T-helper 1 cell (primary cell): ENCODE data around the gene TIAM2.
A peak's percentile ranks its signal among the peaks of the same experiment; 100 is the strongest.
"Not testable (repeated sequence)": the region's sequence is repeated elsewhere in the genome, so short reads cannot be mapped to it uniquely, and the experiment has no call there.

Experiments
- DNase-seq, 5 donors: peaks; one replicate each; pipeline ENCODE4 v3.0.0-alpha.2; 2012 to 2020

The TIAM2 gene

DNA sequence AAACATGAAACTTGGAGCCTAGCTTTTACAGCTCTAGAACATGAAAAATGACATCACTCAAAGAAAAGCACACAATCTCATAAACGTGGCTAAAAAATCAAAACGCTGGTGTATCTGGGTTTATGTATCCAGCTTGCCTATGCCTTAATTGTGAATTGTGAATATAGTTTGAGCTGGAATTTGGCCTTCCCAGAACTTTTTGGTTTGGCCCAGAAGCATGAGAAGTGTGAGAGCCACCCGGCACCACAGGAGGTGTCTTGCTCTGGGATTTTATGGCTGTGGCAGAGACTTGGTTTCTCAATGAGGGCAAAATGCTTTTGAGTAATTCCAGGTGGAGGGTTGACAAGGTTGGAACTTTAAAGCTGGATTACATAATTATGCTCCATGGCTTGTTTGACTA, 69.2 kb downstream of the TIAM2 start:
- DNase-seq, result no peak

DNA sequence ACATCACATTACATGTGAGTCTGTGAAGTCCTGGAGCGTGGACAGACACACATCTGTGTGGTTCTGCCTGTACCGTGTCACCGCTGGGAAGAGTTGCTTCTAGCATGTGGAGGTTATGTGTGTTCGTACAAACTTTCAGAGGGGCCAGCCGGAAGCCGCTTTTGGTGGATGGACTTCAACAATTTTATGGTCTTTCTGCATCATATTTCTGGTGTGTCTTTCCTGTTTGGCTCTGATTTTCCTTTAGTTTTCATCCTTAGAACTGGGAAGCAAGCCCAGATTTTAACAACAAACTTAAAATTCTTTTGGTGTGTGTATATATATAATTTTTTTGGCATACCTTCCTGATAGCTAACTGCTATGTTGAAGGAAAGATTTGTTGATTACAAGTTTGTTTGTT, 71.2 kb downstream of the TIAM2 start:
- no peak for DNase-seq

DNA sequence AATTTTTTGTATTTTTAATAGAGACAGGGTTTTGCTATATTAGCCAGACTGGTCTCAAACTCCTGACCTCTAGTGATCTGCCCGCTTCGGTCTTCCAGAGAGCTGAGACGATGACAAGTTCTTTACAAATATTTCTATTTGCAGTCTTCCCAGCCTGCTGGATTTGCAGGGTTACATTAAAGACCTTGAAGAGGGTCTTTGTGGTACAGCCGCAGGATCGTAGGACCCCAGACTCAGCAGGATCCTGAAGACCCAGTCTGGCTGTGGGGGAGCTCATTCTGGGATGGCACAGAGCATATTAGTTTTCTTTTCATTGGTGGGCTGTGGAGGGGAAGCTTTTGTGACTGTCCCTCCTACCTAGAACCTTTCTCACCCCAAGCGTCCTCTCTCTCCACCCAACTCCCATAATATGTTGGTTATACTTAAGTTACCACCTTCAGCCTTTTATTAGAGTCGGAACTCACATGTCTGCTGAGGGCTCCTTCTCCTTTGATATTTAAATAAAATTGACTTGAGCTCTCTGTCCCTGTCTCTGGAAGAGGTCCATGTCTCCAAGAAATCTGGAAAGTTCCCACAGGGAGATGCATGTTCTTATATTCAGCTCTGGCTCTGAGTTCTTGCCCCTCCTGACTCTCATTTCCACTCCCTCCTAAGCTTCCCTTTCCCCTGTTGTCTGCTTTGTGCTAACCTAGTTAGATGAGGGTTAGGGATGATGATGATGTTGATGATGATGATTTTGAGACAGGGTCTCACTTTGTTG, 72.0 kb downstream of the TIAM2 start:
- no peak for DNase-seq

DNA sequence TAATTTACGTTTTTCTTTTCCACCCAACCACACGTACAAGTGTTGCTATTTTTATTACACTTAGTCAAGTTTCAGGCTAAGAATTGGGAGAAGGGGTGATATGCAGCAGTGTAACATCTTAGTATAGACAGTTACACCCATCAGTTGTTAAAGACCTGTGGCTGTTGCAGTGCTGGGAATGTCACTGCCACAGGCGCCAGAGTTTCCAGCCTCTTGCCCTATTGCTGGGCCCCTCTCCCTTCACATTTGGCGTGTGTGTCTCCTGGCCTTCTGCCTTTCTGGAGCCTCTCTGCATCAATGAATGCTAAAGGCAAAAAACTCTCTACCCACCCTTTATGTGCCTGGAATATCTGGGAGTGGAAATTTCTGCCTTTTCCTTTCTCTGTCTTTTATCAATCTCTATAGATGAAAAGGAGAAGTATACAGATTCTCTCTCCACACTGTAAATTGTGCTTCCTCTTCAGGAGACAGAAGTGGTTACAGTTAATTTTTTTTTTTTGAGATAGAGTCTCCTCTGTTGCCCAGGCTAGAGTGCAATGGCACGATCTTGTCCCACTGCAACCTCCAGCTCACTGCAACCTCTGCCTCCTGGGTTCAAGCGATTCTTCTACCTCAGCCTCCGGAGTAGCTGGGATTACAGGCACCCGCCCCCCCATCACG, 73.0 kb downstream of the TIAM2 start:
- no peak for DNase-seq

DNA sequence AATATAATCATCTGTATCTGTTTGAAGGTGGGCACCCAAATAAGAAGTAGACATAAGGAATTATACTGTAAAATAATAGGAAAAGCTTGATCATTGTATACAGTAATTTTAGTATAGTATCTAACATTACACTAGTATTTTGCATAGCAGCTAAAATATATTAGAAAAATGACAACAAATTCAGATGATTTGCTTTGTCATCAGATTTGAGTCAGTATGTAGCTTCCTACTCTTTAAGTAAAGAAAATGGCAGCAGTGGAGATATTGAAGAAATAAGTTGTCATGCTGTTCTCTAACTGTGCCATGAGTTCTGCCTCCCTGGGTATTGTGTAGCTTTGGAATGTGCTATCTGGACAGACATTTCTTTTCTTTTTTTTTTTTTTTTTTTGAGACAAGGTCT, 74.4 kb downstream of the TIAM2 start:
- no peak for DNase-seq

DNA sequence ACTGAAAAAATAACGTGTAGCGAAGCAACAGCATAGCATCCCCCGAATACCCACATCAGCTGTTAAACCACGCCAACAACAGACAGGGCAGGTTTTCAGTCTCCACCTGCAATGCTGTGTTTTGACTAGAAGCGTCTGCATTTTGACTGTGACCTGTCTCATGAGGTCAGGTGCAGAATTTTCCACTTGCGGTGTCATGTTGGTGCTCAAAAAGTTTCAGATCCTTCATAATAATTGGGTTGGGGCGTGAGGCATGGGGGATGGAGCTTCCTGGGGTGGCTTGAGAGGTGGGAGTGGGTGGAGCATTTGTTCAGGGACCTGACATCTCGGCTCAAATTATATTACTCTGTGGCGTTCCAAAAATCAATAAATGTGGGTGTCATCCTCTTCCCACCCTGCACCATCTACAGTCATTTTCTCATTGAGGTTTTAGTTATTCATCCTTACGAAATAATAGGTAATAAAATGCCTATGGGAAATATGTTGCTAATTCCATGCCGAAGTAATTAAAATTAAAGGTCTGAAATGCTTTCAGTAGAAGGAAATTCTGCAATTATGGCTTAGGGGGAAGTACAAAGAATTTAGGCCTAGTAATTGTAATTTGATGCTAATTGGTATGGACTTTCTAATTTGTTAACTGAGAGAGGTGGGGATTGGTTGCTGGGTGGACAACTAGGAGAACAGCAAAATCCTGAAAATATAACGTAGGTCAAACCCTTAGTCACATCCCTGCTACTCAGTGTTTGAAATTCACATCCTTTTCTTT, 81.0 kb downstream of the TIAM2 start:
- no peak for DNase-seq

DNA sequence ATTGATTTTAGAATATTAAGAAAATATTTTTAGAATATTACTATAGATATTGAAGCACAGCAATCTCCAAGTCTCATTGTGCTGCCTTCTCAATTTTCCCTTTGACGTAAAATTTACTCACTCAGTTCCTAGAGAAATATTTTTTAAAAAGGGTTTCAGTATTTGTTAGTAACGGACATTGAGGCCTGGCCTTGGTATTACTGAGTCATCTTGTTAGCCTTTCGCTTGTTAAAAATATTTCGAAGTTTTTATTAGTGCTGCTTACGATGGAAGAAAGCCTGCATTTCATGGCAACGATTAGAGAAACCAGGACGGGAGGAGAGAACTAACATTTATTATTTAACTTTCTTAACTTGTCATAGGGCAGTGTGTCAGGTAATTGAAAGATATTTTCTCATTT, 82.2 kb downstream of the TIAM2 start:
- no peak for DNase-seq

DNA sequence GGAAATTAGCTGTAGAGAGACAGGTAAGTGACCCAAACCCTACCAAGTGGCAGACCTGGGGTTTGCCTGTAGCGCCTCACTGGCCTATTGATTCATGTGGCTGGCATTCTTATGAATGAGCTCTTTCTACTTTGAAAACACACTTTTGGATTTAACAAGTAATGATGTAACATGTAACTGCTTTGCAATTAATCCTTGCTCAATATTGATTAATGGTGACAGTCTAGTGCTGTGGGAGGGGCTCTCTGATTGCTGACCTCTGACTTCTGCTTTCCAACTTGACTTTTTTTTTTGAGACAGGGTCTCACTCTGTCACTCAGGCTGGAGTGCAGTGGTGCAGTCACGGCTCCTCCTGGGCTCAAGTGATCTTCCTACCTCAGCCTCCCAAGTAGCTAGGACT, 82.7 kb downstream of the TIAM2 start:
- no peak for DNase-seq

DNA sequence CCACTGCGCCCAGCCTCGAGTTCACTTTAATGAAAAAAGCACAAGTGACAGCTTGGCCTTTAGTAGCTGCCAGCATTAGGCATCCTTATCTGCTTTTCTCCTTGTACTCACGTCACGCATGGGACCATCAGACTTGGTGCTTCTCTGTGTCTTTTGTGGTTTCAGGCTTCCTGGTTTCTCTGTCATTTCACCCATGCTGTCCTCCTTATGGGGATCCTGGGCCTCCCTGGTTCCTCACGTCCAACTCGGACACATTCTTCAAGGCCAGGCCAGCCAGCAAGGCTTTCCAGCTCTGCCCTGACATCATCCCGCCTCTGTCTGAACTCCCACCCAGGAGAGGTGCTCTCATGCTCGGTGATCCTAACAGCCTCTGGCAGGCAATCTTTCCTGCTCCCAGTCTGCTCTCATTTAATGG, 83.2 kb downstream of the TIAM2 start:
- DNase-seq, result no peak

DNA sequence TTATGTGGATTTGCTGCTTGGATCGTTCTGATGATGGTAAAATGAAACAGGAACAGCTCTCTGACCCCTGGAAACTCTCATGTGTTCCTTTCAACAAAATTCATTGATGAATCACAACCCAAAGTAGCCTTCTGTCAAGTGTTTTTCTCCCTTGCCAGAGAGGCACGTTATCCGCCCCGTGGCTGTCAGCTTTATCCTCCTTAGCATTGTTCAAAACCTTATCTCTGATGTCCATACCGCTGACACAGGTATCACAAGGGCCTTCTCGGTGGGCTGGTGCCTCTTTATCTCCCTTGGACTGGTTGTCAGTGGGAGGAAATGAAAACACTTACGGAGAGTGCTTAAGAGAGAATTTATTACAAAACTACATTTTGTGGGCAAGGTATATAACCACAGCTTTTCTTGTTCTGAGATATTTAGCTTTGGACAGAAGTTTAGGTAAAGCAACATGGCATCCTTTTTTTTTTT, 84.9 kb downstream of the TIAM2 start:
- DNase-seq, result peak in 1 of 5 donors; percentile 20

DNA sequence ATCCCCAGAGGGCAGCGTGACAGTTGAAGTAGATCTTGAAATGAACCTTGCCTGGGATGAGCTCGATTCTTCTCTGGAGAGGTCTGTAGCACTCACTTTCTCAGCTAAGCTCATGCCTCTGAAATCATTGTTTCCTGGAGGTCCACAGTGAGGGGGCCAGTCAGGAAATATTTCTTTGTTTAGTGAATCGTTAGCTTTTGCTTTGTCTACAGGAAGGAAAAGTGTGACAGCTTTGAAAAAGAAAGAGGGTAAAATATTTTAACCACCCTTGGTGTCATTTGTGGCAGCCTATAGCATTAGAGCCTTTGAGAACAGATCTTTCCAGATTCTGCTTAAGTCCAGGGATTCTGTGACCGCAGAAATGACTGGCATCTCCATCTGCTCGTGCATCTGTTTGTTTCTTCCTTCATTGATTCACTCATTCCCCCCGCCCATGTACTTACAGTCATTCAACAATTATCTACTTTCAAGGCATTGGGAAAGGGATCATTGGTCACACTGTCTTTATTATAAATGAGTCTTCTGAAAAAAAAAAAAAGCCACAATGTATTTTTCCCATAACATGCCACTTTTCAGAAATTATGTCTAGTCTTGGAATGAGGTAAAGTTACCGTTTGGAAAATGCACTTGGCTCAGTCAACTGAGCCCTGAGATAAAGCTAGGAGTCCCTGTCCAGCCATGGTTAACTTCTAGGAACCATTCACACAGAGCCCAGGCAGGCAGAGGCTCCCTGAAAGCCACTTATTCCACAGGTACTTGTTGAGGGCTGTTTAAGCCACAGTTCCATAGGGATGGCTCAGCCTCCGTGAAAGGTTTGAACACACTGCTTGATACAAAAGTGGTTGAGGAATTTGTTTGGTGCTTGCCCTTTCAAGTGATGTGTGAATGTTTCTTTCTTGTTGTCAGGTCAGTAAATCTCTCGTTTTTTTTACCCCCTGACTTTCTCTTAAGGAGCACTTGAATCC, 86.0 kb downstream of the TIAM2 start:
- DNase-seq, result no peak

DNA sequence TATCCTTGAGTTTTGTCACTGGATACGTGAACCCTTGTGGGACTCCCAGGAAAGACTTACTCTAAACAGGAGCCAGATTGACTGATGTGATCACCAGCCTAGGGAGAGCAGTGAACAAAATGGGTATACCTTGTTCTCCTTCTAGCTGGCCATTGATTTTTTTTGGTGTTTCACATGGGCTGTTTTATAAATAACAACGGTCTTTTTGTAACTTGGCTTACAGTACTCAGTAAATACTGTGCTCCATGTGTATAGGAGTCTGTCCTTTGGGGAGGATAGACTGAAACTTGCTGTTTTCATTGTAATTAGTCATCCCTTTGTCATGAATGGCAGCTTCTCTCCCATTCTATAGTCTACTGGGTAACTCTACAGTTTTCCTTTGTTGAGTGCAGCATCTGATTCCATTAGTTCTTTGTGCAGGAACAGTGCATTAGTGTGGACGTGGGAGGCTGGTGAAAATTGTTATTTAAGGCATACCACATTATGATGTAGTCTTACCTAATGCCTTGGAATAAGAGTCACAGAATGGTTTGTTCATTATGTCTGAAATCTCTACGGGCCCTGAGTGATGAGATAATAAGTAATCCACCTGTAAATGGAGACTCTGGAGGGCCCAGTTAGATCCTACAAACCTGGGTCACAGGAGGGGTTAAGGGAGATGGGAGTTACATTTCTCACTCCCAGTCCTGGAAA, 89.5 kb downstream of the TIAM2 start:
- DNase-seq, result no peak

DNA sequence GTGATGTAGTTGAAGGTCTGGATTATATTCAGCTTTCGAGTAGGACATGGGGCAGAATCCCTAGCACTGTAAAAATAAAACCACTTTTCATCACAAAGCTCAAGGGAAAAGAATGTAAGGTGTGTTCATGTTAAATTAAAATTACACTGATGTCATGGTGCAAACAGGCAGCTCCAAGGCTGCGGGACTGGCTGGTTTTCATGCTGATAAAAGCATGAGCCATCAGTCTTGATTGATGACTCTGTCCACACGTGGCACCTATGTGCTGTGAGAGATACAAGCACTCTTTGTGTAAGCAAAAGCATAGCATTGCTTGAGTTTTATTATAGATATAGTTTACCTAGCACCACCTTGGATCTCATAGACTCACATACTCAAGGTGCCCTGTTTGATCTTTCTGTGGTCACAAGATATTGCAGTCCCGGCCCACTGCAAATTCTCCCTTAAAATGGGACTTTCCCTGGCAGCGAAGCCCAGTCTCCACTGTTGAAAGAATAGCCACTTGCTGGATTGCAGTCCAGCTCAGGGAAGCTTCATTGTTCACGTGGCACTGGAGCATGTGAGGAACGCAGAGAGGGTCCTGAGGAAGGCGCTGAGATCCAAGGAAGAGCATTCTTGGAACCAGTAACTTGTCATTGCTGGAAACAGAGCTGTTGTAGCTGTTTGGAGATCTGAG, 90.6 kb downstream of the TIAM2 start:
- no peak for DNase-seq

DNA sequence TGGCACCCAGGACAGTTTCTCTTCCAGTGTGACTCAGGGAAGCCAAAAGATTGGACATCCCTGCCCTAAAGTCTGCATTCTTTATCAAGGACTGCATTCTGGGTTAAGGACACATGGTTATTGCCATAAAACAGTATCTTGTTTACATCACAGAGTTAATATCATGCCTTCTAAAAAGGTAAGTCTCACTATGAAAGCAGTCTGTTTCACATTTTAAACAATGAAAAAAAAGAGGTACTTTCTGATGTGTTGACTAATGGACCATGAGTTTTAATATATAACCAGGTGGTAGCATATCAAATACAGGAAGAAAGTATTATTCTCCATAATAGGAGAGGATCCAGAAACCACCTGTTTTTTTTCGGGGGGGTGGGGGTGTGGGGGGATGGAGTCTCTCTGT, 93.7 kb downstream of the TIAM2 start:
- no peak for DNase-seq

DNA sequence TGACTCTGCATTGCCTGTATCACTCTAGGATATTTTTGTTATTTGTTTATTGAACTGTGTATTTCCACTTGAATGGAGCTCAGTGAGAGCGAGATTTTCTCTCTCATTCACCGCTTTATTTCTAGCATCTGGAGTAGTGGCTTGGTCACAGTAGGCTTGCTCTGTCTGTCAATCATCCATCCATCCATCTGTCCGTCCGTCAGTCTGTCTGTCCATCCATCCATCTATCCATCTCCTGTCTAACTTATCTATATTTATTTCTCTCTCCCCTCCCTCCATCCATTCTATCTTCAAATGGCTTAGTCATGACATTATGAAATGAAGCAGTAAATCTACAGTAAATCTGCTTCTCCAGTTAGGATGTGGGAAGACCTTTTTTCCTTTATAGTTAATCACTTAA, 94.6 kb downstream of the TIAM2 start:
- DNase-seq, result no peak

DNA sequence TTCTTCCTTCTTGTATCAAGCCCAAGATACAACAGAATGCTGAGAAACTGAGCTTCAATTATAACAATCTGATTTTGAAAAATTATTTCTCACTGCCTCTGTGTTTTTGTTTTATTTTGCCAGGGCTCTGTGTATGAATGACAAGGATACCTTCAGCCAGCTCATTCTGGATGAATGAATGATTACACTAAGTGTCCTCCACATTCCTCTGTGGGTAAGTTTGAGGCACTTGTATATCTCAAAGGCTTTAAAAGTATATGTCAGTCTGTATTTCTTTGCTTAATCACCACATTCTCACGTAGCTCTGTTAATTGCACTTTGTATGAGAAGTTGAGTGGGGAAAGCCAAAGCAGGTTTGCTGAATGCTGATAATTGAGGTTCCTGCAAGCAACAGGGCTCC, 95.1 kb downstream of the TIAM2 start:
- DNase-seq, result no peak

DNA sequence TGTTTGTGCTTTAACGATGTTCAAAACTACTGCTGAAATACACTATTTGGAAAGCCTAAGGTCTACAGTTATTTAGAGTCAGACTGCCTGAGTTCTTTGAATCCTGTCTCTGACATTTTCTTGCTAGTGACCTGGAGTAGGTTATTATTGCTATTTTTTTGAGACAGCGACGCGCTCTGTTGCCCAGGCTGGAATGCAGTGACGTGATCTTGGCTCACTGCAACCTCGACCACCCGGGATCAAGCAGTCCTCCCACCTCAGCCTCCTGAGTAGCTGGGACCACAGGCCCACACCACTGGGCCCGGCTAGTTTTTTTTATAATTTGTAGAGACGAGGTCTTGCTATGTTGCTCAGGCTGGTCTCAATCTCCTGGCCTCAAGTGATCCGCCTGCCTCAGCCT, 96.6 kb downstream of the TIAM2 start:
- no peak for DNase-seq

DNA sequence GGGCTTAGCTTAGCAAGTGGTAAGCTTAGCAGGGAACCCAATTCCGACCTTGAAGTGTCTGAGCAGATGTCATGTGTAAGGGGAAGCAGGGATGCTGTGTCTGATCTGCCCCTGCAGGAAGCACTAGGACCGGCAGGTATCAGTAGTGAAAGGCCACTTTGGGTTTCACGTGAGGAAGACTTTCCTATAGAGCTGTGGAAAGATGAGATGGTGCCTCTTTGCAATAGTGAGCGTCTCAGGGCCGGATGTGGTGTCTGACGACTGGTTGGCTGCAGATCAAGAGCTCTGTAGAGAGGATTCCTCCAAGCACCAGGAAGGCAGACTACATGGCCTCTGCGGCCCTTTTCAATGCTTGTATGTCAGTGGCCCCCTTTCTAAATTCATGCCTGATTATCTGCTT, 98.3 kb downstream of the TIAM2 start:
- DNase-seq, result peak in 4 of 5 donors; percentile 3 to 65 (median 9)

DNA sequence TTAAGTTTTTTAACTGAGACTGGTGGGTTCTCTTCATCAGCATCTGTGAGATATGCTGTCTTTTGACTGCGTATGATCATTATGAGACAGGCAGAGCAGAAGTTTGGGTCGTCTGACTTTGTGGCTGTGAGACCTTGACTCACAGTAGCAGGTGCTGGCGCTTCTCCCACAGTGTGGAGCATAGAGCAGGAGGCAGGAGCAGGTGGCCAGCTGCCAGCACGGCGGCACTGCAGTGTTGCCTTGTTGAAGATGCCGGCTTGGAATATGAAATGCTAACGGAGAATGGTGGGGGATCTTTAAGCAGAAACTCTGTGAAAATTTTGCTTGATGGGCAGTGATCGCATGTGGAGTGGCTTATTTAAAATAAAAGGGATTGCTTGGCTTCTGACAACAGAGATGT, 105.0 kb downstream of the TIAM2 start:
- DNase-seq, result no peak

DNA sequence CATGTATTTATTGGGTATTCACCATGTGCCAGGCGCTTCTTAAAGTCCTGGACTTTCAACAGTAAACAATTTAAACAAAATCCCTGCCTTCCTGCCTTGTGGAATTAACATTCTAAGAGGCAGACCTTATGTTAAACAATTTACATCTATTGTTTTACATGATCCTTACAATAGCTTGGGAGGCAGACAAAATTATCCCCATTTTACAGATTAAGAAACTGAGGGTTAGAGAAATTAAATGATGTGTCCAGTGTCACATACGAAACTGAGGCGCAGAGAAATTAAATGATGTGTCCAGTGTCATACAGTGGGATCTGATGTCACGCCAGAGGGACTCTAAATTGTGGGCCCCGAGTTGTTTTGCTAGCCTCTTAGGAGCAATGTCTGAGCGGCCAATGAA, 105.5 kb downstream of the TIAM2 start:
- no peak for DNase-seq

DNA sequence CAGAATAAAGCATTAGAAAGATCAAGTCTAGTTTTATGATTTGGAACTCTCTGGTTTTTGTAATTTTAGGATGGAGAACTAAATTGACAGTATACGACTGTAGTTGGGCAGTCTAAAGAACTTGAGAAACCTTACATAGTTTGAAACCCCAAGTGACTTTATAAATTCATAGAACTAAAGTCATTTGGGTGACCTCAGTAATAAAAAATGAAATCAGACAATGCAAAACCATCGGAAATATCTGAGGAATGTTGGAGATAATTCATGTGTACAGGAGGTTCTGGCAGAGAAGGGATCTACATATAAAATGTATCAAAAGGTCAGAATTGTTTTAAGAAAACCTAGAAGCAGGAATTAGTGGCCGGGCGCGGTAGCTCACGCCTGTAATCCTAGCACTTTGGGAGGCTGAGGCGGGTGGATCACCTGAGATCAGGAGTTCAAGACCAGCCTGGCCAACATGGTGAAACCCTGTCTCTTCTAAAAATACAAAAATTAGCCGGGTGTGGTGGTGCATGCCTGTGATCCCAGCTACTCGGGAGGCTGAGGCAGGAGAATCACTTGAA, 108.0 kb downstream of the TIAM2 start:
- DNase-seq, result not testable (repeated sequence)
